HL-60/S4 (cell line): Measurements from ENCODE around the gene CYP3A5.
"Not testable (repeated sequence)": the region's sequence is repeated elsewhere in the genome, so short reads cannot be mapped to it uniquely, and the experiment has no call there.

ENCODE experiments used
- in situ Hi-C: fragments of 300-500 bp; cut with MboI; formaldehyde crosslinking; loops from 2 replicates; pipeline ENCODE4 v1.14.3; 2022; ENCODE audit warnings: low sequenced_read_pairs

CYP3A5 gene

DNA sequence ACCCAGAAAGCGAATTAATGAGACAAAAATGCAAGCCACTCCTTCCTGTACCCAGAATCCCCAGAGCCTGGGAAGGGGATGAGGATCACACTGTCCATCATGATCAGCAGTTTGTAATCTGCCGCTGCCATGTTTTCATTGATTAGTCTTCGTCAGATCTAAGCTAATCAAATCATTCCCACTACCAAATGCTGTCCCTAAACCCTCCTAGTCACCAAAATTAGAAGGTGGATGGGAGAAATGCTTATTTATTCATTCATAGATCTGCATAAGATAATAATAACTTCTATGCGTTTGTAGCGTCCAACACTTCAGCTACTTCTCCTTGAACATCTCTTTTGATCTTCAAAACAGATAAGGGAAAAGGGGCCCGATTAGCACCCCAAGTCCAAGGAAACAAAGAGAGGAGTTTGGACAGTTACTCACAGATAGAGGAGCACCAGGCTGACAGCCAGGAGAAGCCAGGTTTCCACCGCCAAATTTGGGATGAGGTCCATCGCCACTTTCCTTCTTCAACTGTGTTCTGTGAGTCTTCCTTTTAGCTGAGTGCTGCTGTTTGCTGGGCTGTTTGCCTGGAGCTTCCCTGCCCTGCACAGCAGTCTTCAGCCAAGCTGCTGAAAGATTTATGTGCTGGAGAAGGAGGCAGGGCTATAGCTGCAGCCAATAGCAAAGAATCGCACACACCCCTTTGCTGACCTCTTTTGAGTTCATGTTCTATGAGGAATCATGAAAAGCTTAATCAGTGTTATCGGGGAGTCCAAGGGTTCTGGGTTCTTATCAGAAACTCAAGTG, at the start of gene CYP3A5:
CYP3A5 (minus strand) TSS at position 597 of the 792 bp plus-strand sequence; CDS start at position 497, 100 bp downstream.
- in situ Hi-C loops, result no loop called here

DNA sequence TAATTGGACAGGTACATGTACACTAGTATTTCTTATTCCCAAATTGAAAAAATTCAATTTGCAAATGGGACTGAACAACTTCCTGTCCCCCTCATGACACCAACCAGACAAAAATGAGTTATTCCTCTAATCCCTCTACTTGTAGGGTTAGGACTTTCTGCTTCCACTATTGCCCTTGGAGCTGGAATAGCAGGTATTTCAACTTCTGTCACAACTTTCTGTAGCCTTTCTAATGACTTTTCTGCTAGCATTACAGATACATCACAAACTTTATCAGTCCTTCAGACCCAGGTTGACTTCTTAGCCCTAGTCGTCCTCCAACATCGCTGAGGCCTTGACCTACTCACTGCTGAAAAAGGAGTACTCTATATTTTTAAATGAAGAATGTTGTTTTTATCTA, 48.8 kb upstream of the CYP3A5 start:
- in situ Hi-C loops, result no loop called here

DNA sequence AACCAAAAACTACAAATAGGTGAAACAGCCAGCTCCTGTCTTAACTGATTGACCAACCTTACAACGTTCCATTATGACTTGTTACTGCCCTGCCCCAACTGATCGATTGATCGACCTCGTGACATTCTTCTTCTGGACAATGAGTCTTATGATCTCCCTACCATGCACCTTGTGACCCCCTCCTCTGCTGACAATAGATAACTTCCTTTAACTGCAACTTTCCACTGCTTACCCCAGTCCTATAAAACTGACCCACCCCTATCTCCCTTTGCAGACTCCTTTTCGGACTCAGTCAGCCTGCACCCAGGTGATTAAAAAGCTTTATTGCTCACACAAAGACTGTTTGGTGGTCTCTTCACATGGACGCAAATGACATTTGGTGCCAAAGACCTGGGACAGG, 43.4 kb upstream of the CYP3A5 start:
- in situ Hi-C loops, result not testable (repeated sequence)

DNA sequence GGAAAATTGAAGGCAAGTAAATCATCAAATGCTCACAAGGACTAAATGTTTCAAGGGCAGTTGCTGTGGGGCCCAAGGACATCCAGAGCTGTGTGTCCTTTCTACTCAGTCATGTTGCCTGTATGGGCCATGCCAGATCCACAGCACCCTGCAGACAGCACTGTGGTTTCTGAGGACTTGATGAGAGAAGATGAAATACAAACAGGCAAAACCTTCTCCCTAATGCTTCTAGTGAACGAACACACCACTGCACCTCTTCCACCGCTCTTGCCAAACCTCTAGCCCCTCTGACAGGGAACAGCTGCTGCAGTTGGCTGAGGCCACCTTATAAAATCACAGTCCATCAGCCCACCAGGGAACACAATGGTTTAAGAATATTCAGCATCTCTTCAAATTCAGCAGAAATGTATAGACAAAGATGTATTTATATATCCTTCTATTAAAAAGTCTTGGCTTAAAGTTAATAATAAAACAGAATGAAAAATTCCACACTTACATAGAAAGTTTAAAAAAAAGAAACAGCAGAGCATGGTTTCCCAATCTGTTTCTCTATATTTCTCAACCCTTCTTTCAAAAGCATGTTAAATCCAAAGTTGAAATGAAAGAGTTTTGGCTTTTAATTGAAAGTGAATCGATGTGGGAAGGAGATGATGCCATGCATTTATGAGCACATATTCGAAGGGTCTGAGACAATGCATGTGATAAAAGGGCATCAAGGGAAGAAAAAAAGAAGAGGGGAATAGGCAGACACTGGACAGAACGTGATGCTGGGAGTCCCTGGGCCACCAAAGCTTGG, 41.2 kb upstream of the CYP3A5 start:
- in situ Hi-C loops, result no loop called here

DNA sequence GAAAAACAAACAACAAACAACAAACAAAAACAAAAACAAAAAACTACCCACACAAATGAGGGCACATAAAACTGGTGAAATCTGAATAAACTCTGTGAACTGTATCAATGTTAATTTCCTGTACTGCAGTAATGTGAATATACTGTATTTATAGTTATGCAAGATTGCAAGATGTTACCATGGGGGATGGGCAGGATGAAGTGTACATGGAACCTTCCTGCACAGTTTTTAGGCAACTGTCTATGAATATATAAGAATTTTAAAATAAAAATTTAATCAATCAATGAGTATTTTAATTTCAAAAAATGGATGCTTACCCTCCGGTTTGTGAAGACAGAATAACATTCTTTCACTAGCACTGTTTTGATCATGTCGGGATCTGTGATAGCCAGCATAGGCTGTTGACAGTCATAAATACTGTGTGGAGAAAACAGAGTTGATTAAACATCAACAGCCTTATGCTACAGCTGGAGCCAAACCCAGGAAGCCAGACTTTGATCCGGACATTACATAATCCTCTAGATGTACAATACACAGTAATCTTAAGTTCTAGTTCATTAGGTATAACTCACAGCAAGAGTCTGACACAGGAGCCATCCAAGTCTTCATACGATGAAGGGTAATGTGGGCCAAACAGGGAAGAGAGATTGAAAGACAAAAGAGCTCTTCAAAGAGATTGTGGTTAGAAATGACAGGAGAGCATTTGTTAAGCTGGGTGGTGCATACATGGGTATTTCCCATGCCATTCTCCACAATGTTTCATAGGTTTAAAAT, 40.4 kb upstream of the CYP3A5 start:
- in situ Hi-C loops, result no loop called here

DNA sequence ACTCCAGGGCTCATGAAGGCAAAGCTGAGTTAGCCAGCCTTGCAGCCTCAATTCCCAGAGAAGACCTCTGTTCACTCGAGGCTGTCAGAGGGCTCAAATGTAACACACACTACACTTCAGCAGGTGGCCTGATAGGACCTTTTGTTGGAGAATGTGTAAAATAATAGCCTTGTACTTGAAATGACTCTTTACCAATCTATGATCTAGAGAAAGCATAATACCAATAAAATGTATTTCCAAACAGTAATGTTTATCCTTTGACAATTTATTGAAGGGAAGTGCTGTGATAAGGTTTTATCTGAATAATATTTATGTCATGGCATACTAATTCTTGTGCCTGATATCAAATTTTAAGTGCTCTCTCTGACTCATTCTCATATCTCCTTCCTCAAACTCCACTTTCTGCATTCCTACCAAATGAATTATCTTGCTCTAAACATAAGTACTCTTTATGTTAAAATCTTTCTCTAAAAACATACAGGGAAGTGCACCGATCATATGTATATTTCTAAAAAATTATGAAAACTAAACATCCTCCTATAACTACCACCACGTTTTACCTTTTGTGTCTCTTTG, 34.3 kb upstream of the CYP3A5 start:
- in situ Hi-C loops, result no loop called here

DNA sequence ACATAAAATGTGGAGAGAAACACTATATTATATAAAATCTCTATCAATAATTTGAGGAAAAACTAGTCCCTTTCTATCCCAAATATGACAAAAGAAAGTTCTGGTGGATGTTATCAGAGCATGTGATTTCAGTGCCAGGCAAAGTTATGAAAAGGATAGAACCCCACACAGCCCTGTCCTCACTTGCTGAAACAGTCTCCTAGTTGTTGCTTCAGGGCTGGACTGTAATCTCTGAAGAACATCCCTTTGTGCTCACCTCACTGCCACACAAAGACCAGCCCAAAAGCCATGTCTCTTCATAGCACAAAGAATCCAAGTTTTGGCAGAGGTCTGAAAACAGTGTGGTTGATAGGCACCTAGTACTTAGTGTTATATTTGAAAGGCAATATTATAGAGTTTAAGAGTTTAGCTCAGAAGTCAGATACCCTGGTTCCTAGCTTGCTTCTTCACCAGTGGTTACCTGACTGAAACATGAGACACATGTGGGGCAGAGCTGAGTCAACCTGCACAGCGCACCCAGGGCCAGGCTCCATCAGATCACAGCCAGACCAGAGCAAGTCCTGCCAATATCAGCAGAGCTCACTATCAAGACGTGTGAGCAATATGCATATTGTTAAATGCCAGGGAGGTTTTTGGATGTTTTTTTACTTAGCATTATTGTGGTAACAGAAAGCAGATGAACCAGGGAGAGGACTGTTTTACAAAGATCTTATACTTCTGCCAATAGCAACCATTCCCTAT, 30.2 kb upstream of the CYP3A5 start:
- in situ Hi-C loops, result no loop called here

DNA sequence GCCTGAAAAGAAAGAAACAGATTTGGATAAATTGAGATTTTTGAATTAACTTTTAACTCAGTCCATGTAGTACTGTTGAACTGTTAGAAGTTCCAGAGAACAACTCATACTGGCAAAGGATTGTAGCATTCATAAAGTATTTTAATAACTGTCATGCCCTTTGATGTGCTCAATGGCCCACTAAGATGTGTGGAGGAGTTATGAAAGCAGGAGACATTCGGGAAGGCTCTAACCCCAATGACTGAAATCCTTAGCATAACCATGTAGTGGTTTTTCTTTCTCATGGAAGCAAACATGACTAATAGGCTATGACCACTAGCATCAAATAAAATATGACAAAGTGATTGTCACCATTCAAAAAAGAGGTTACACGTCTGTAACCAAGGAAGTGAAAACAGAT, 29.5 kb upstream of the CYP3A5 start:
- in situ Hi-C loops, result no loop called here

DNA sequence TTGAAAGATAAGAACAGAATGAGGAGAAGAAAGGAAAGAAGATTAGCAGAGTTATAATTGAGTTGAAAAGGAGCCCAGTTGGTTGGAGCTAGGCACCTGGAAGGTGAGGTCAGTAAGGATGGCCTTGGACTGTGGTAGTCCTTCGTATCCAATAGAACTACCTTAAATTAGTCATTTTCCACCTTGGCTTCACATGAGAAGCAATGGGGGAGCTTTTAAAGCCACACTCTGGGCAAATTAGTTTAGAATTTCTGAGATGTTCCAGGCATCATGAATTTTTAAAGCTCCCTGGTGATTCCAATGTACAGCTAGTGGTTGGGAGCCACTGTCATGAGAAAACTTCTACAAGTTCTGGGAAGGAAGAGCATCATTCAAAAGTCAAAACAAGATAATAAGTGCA, 27.3 kb upstream of the CYP3A5 start:
- in situ Hi-C loops, result no loop called here

DNA sequence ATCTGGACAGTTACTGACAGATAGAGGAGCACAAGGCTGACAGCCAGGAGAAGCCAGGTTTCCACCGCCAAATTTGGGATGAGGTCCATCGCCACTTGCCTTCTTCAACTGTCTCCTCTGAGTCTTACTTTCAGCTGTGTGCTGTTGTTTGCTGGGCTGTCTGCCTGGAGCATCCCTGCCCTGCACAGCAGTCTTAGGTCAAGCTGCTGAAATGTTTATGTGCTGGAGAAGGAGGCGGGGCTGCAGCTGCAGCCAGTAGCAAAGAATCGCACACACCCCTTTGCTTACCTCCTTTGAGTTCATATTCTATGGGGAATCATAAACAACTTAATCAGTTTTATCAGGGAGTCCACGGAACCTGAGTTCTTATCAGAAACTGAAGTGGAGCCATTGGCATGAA, 20.1 kb upstream of the CYP3A5 start:
- in situ Hi-C loops, result no loop called here

DNA sequence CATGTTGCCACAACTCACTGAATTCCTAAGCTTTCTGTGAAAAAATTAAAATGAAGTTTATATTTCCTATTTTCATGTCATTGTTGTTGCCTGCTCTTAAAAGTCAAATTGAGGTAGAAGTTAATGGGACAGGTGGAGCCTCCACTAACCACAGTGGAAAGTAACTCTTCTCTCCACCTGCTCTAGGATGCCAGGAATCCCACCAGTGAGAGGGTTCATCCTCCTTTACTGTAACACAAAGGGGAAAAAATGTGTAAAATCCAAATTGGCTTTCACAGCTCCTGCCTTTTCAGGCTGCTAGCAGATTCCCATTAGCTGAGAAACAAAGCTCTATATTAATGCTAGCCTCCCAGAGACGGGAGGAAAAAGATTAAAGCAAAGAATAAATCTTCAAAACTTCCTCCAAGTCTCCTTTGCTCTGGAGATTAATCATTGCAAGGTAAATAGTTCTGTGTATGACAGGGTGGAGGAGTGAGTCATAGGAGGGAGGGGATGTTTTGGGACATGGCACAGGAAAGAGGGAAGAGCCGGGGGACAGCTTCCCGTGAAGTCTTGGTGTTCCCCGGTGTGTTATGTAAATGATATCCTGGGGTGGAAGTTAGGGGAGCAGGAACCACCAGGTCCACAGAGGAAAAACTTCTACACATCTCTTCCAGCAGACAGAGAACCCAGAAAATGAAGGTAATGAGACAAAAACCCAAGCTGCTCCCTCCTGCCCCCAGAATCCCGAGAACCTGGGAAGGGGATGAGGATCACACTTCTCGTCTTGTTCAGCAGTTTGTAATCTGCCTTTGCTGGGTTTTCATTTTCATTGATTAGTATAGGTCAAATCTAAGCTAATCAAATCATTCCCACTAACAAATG, 19.3 kb upstream of the CYP3A5 start:
- in situ Hi-C loops, result not testable (repeated sequence)

DNA sequence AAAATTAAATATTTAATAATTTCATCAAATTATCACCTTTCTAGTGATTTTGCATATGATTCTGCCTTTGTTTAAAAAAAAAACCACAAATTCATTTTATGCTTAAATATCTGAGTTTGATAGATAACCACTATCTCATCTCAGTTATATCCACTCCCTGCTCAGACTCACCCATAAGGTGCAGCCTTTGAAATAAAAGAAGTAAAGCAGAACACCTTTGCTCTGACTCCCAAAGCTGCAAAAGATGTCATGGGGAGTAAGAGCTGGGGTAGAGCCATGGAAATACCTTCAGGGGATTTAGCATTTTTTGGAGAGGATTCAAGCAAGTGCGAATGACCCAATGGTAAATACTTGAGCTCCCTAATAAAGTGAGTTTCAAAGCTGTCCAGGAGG, 15.1 kb upstream of the CYP3A5 start:
- in situ Hi-C loops, result no loop called here

DNA sequence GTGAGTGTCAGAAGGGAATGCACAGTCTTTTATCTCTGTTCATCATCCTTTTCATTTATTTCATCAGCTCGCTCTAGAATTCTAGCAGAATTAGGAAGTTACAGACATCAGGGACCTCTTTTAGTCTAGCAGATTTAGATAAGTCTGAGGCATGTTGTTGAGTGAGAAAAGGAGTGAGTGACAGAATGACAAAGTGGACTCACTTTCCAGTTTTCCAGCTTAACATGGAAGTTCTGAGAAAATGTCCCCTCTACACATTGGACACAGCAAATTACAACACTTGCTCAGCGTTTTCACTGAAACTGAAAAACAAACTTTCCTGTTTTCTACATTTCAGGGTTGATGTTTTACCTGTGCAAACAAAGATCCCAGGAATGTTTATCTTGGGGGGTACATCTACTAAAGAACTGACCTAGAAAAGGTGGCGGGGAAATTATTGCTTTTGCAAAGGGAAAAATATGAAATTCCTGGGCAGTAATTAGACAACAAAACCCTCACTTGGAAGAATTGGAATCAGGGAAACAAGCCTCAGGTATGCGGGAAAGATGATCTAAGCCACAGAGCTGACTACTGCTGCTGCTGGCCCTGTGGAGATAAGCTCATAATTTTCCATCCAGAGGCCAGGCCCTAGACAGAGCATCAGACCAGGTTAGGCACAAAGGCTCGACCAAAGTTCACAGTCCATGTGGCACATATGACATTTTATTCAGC, 14.6 kb upstream of the CYP3A5 start:
- in situ Hi-C loops, result no loop called here

DNA sequence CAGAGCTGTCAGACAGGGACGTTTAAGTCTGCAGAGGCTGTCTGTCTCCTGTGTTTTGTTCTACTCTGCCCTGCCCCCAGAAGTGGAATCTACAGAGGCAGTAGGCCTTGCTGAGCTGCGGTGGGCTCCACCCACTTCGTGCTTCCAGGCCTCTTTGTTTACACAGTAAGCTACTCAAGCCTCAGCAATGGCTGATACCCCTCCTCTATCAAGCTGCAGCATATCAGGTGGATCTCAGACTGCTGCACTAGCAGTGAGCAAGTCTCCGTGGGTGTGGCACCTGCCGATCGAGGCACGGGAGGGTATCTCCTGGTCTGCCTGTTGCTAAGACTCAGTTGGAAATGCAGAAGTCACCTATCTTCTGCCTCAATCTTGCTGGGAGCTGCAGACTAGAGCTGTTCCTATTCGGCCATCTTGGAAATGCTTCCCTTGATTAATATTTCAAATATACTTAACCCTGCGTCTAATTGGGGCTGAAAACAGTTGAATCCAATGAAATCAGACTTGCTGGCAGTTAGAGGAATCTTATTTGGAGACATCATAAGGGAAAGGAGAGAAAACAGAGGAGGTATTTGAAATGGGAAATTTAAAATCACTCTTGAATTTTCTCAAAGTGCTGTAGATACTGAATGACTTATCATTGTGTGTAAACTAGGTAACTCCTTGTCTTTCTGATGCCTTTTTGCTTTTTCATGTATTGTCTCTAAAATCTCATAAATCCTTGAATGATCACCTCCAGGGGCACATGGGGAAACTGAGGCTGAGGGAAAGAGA, 13.8 kb upstream of the CYP3A5 start:
- in situ Hi-C loops, result no loop called here

DNA sequence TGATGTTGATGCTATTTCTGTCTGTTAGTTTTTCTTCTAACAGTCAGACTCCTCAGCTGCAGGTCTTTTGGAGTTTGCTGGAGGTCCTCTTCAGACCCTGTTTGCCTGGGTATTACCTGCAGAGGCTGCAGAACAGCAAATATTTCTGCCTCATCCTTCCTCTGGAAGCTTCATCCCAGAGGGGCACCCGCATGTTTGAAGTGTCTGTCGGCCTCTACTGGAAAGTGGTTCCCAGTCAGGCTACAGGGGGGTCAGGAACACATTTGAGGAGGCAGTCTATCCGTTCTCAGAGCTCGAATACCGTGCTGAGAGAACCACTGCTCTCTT, 13.3 kb upstream of the CYP3A5 start:
- in situ Hi-C loops, result no loop called here

DNA sequence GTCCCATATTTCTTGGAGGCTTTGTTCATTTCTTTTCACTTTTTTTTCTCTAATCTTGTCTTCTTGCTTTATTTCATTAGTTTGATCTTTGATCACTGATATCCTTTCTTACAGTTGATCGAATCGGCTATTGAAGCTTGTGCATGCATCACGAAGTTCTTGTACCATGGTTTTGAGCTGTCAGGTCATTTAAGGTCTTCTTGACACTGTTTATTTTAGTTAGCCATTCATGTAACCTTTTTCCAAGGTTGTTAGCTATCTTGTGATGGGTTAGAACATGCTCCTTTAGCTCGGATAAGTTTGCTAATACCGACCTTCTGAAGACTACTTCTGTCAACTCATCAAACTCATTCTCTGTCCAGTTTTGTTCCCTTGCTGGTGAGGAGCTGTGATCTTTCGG, 12.8 kb upstream of the CYP3A5 start:
- in situ Hi-C loops, result not testable (repeated sequence)

DNA sequence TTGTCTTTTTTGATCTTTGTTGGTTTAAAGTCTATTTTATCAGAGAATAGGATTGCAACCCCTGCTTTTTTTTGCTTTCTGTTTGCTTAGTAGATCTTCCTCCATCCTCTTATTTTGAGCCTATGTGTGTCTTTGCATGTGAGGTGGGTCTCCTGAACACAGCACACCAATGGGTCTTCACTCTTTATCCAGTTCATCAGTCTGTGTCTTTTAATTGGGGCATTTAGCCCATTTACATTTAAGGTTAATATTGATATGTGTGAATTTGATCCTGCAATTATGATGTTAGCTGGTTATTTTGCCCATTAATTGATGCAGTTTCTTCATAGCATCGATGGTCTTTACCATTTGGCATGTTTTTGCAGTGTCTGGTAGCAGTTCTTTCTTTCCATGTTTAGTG, 11.9 kb upstream of the CYP3A5 start:
- in situ Hi-C loops, result not testable (repeated sequence)

DNA sequence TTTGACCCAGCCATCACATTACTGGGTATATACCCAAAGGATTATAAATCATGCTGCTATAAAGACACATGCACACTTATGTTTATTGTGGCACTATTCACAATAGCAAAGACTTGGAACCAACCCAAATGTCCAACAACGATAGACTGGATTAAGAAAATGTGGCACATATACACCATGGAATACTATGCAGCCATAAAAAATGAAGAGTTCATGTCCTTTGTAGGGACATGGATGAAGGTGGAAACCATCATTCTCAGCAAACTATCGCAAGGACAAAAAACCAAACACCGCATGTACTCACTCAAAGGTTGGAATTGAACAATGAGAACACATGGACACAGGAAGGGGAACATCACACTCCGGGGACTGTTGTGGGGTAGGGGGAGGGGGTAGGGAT, 11.1 kb upstream of the CYP3A5 start:
- in situ Hi-C loops, result not testable (repeated sequence)
